ENCODE data around the gene PIWIL4.
A peak's percentile ranks its signal among the peaks of the same experiment; 100 is the strongest.

The PIWIL4 gene

GRCh38 chr11:94557992-94558391, 9.2 kb upstream of the PIWIL4 start:
- no peak for DNase-seq (ENCODE audit: low spot score)
- POLR2A ChIA-PET (ENCODE audit: low non-redundant PET) = no interaction called here
- TF ChIP-seq CTCF (conservative IDR thresholded peaks at IDR 0.05; ENCODE audit: low read depth) = no peak
- H3K27ac ChIP-seq = no peak overlapping the region
- CTCF ChIA-PET = no interaction called here

DNA sequence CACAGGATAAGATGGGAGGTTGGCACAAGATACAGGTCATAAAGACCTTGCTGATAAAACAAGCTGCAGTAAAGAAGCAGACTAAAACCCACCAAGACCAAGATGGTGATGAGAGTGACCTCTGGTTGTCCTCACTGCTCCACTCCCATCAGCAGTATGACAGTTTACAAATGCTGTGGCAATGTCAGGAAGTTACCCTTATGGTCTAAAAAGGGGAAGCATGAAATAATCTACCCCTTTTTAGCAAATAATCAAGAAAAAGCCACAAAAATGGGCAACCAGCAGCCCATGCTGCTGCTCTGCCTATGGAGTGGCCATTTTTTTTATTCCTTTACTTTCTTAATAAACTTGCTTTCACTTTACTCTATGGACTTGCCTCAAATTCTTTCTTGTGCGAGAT, 8.7 kb upstream of the PIWIL4 start:
- no peak for TF ChIP-seq CTCF (conservative IDR thresholded peaks at IDR 0.05; ENCODE audit: low read depth)
- ChIA-PET POLR2A (ENCODE audit: low non-redundant PET) (no interaction called here), CTCF (interaction anchor here (0.7 kb wide), 1 partner anchor 65 kb away, joined by 3 read pairs; no protein-coding TSS in a partner anchor)
- no peak overlapping the region for H3K27ac ChIP-seq
- DNase-seq (ENCODE audit: low spot score) = no peak

- ChIA-PET POLR2A (ENCODE audit: low non-redundant PET) (no interaction called here), CTCF (interaction anchor here (0.7 kb wide), 1 partner anchor 64 kb away, joined by 3 read pairs; no protein-coding TSS in a partner anchor)
- no peak for TF ChIP-seq CTCF (conservative IDR thresholded peaks at IDR 0.05; ENCODE audit: low read depth)
- no peak overlapping the region for H3K27ac ChIP-seq
- DNase-seq (ENCODE audit: low spot score) = no peak
Measured at GRCh38 chr11:94558932-94559331, 8.2 kb upstream of the PIWIL4 start.

DNA sequence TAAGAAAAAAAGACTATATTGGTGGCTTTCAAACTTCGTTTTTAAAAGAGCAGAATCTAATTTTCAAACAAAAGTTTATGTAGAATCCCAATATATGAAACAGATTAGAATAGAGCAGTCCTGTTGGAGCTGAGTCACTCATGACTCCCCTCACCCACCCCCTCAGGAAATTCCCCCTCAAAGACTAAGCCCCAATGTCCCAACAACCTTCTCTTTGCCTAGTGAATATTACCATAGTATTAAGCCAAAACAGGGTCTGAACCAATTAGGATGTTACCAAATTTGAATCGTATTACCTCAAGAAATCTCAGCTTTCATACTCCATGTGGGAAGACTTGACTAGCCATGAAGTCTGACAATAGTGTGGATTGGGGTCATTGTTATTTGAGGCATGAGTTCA, 7.8 kb upstream of the PIWIL4 start:
- POLR2A ChIA-PET (ENCODE audit: low non-redundant PET) = no interaction called here
- H3K27ac ChIP-seq = no peak overlapping the region
- CTCF ChIA-PET = interaction anchor here (0.7 kb wide), 1 partner anchor 64 kb away, joined by 3 read pairs; no protein-coding TSS in a partner anchor
- TF ChIP-seq CTCF (conservative IDR thresholded peaks at IDR 0.05; ENCODE audit: low read depth) = no peak
- no peak for DNase-seq (ENCODE audit: low spot score)

DNA sequence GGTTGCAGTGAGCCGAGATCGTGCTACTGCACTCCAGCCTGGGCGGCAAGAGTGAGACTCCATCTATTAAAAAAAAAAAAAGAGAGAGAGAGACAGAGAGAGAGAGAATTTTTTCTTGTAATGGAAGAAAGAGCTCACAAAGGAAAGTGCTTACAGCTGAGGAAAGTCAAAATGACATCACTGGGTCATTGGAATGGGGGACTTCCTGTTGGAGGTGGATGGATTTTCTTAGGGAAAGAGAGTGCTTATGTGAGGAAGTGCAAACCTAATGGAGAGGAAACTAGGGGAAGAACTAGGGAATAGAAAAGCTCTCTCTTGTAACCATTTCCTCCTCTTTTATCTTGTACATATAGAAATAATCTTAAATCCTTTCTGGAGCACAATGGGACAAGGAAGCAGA, 6.3 kb upstream of the PIWIL4 start:
- no peak for TF ChIP-seq CTCF (conservative IDR thresholded peaks at IDR 0.05; ENCODE audit: low read depth)
- ChIA-PET POLR2A (ENCODE audit: low non-redundant PET) (interaction anchor here (0.6 to 0.7 kb wide), 2 partner anchors 506 to 916 kb away, joined by 3 to 6 read pairs; no protein-coding TSS in a partner anchor), CTCF (no interaction called here)
- H3K27ac ChIP-seq = no peak overlapping the region
- no peak for DNase-seq (ENCODE audit: low spot score)

- CTCF ChIA-PET = no interaction called here
- POLR2A ChIA-PET (ENCODE audit: low non-redundant PET) = no interaction called here
Measured at GRCh38 chr11:94563176-94563847, 3.9 kb upstream of the PIWIL4 start.

More at GRCh38 chr11:94563176-94563847, 3.9 kb upstream of the PIWIL4 start:
- H3K27ac ChIP-seq = no peak overlapping the region
- TF ChIP-seq CTCF (conservative IDR thresholded peaks at IDR 0.05; ENCODE audit: low read depth) = peak; percentile 31
- DNase-seq (ENCODE audit: low spot score) = peak; percentile 80

Data from RWPE1 (cell line).